GM19455 (cell line): ENCODE results near the gene ITGAD.

Experiments
- ATAC-seq: cut with Tn5 transposase; IDR thresholded peaks from one replicate; pipeline ENCODE4 v1.9.1; 2021; ENCODE audit not compliant: unreplicated experiment

The ITGAD gene

GRCh38 chr16:31474173-31474714 lies 81.1 kb downstream of the ITGAD start:
- no peak for ATAC-seq

- ATAC-seq, result no peak
Observed at GRCh38 chr16:31474773-31475738, 81.9 kb downstream of the ITGAD start.

GRCh38 chr16:31475946-31476302 lies 82.8 kb downstream of the ITGAD start:
- no peak for ATAC-seq
